HL-60 (cell line): Measurements from ENCODE around the gene IAPP.
"Not testable (repeated sequence)": the region's sequence is repeated elsewhere in the genome, so short reads cannot be mapped to it uniquely, and the experiment has no call there.

ENCODE experiments used
- DNase-seq, 2 experiments: peaks; one replicate each; pipeline ENCODE4 v3.0.0-alpha.2; 2010 to 2020; ENCODE audit warnings: low read depth in 1 of 2, low spot score in 1 of 2
- H3K27ac ChIP-seq: fragments of 250-450 bp; sonication (Bioruptor Pico); replicated peaks from 2 replicates; pipeline ENCODE4 v1.5.1; 2020; ENCODE audit warnings: mild to moderate bottlenecking, moderate library complexity
- H3K27me3 ChIP-seq: fragments of 250-450 bp; sonication (Bioruptor Pico); 2 replicates; pipeline ENCODE4 v1.5.1; 2021; ENCODE audit warnings: mild to moderate bottlenecking, moderate library complexity; ENCODE audit not compliant: insufficient read depth, poor library complexity, severe bottlenecking
- H3K4me3 ChIP-seq: replicated peaks from 2 replicates; pipeline ENCODE4 v1.5.1; 2011; ENCODE audit warnings: mild to moderate bottlenecking, control low read depth, low read length; ENCODE audit not compliant: insufficient read depth
- CTCF ChIP-seq: IDR thresholded peaks from one replicate; pipeline ENCODE4 v1.5.1; 2011; ENCODE audit warnings: low read length, control low read depth, inconsistent platforms; ENCODE audit not compliant: insufficient read depth
- GABPA ChIP-seq: IDR thresholded peaks from 2 replicates; pipeline ENCODE4 v1.6.1; 2012; ENCODE audit warnings: low read depth
- POLR2AphosphoS5 ChIP-seq: IDR thresholded peaks from 2 replicates; pipeline ENCODE4 v1.6.1; 2012; ENCODE audit warnings: low read depth
- REST ChIP-seq: IDR thresholded peaks from 2 replicates; pipeline ENCODE4 v1.6.1; 2012; ENCODE audit warnings: low read depth; ENCODE audit not compliant: insufficient replicate concordance
- SPI1 ChIP-seq: IDR thresholded peaks from 2 replicates; pipeline ENCODE4 v1.6.1; 2012; ENCODE audit warnings: low read depth, mild to moderate bottlenecking, borderline replicate concordance

Gene IAPP

DNA sequence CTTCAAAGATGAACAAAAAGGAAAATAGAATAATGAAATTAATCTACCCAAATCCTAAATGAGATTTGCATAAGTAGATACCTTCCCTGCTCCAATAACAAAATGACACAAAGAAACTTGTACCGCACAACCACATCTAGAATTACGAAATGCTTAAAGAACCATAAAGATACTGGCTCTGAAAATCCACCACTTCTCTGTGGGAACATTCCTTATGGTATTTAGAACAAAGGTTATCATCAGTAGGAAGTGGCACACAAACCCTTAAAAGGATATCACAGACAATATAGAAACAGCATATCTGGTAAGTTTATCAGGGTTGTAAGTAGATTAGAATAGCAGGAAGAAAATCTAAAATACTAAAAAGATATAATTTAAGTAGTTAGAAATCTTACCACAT lies 11.6 kb downstream of the IAPP start:
- Histone ChIP-seq H3K27ac (no peak overlapping the region), H3K4me3 (no peak overlapping the region), H3K27me3 (no peaks in the 10 kb centered on the region)
- no peak for DNase-seq
- TF ChIP-seq CTCF (no peak), GABPA (no peak), REST (no peak), SPI1 (no peak), POLR2AphosphoS5 (no peak)

- Histone ChIP-seq H3K4me3 (no peak overlapping the region), H3K27me3 (no peaks in the 10 kb centered on the region), H3K27ac (no peak overlapping the region)
- no peak for TF ChIP-seq SPI1
- no peak for TF ChIP-seq REST
- no peak for TF ChIP-seq GABPA
- TF ChIP-seq CTCF: no peak
- no peak for TF ChIP-seq POLR2AphosphoS5
- DNase-seq: no peak
These were observed 14.5 kb downstream of the IAPP start for GRCh38 chr12:21387174-21387573.

DNA sequence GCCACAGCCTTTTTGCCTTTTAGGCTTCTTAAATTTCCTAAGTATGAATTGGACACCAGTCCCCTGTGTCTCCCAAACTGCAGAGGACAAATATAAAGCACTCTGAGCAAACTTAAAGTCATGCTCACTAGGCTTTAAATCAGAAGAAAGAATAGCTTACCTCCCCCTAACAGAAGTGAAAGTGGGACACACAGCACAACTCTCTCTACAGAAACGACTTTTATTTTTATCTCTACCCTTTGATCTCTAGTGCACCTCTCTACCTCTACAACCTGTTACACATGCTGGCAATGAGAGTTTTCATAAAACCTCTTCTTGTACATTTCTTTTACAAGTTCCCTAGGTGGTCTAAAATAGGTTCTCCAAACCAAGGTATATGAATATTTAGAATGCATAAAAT lies 19.7 kb downstream of the IAPP start:
- Histone ChIP-seq H3K27ac (no peak overlapping the region), H3K27me3 (no peaks in the 10 kb centered on the region), H3K4me3 (no peak overlapping the region)
- no peak for DNase-seq
- no peak for TF ChIP-seq SPI1
- TF ChIP-seq GABPA: no peak
- TF ChIP-seq CTCF: no peak
- no peak for TF ChIP-seq REST
- no peak for TF ChIP-seq POLR2AphosphoS5

GRCh38 chr12:21394828-21395626 lies 22.3 kb downstream of the IAPP start:
- not testable (repeated sequence) for H3K4me3 ChIP-seq, H3K27me3 ChIP-seq, DNase-seq, H3K27ac ChIP-seq
